ENCODE results near the gene TBC1D22A.

Gene TBC1D22A

DNA sequence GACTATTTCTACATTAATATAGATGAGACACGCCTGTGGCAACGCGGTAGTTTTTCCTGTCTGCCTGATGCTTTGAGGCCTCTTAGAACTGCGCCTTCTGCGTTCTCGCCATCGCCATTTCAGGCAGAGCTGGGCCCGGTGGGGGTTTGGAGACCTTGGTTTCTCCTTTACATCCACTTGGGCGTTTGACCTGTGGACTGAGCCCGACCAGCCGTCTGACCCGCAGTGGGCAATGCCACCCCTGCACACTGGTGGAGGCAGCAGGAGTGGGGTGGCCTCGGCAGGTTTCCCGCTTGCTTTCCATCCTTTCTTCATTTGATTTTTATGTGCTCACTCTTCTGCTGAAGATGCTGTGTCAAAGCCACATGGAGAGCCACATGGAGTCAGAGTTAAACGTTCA lies 130.4 kb downstream of the TBC1D22A start:
- DNase-seq: no peak

DNA sequence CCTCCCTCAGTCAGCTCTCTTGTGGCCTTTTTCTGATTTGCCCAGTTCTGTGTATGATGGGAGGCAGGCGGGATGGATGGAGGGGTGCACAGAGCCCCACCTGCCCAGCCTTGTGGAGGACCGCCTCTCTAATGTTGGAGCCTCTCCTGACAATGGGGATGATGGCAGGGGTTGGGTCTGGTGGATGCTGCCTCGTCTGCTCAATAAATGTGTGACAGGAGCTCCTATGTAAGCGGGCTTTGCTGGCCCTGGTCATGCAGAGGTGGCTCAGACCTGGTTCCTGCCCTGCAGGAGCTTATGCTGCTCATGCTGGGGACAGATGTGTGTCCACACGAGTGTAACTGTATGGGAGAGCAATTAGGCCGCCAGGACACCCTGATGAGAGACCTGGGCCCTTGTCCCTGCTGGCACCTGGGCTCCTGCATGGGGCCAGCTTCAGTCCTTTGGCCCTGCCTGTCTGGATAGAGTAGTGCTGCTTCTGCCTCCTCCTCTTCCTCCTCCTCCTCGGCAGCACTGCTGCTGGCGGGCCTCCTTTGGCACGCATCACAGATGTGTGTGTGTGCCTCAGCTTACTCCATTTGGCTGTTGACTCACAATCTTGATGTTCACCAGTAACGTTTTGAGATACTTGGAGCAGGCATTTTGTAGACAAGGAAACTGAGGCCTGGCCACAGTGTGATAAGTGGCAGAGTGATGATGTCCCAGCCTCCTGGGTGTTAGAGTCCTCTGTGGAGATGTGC lies 131.0 kb downstream of the TBC1D22A start:
- no peak for DNase-seq

GRCh38 chr22:46894081-46894671 lies 131.7 kb downstream of the TBC1D22A start:
- DNase-seq: no peak

- DNase-seq: no peak
Measured at GRCh38 chr22:46894851-46895640, 132.6 kb downstream of the TBC1D22A start.

GRCh38 chr22:46895753-46896152 lies 133.3 kb downstream of the TBC1D22A start:
- DNase-seq: no peak

- DNase-seq: no peak
Measured at GRCh38 chr22:46896166-46896565, 133.7 kb downstream of the TBC1D22A start.

DNA sequence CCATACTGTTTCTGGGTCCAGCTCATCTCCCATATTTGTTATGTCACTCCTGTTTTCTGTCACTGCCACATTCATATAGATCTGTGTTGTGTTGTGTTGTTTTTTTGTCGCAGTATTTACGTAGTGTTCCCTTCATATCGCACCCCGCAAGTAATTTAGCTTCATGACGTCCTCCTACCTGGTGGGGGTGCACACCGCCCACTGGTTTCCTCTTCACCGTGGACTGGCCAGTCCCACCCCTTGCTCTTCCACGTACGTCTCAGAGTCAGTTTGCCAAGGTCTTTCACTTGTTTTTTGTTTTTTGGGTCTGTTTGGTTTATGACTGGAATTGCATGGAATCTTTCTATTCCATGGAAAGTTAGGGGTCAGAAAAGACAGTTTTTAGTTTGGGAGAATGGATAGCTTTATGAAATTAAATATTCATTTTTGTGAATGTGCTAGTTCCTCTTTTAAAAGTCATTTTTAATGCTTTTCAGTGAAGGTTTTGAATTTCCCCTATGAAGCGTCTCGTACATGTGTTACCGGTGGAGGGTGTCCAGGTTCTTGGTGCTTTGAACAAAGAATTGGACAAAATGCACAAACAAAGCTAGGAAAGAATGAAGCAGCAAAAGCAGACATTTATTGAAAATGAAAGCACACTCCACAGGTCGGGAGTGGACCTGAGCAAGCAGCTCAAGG lies 134.3 kb downstream of the TBC1D22A start:
- DNase-seq: no peak

DNA sequence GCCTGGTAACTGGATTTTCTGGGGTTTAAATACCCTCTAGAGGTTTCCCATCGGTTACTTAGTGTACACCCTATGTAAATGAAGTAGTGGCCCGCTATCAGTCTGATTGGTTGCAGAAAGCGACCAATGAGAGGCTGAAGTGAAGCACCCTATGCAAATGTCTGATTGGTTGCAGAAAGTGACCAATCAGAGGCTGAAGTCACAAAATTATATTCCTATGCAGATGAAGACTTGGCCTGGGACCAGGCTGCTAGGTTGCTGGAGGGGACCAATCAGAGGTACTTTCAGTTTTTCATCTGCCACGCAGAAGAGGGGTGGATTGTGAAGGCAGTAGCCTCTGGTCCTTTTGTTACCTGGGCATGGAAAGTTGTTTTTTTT lies 134.8 kb downstream of the TBC1D22A start:
- no peak for DNase-seq

- no peak for DNase-seq
Measured at GRCh38 chr22:46900549-46900948, 138.1 kb downstream of the TBC1D22A start.

- DNase-seq: no peak
Measured at GRCh38 chr22:46902436-46902835, 140.0 kb downstream of the TBC1D22A start.

GRCh38 chr22:46902998-46903916 lies 140.8 kb downstream of the TBC1D22A start:
- DNase-seq: no peak

DNA sequence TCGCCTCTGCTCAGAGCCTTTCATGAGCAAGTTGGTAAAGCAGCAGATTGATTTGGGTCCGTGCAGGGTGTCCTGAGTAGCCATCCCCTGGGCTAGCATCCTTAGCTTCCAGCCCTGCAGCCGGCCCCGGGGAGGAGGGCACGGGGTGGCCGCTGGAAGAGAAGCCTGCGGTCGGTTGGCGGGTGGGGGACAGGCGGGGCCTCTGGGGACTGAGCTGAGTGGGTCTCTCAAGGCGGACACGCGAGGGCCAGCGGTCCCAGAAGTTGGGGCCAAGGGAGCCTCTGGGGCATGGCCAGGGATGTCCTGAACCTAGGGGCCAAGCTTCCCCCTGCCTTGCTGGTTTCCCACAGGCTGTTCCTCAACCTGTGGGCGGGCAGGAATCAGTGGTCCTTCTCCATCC lies 143.0 kb downstream of the TBC1D22A start:
- no peak for DNase-seq

- DNase-seq: no peak
Measured at GRCh38 chr22:46905834-46906233, 143.4 kb downstream of the TBC1D22A start.

DNA sequence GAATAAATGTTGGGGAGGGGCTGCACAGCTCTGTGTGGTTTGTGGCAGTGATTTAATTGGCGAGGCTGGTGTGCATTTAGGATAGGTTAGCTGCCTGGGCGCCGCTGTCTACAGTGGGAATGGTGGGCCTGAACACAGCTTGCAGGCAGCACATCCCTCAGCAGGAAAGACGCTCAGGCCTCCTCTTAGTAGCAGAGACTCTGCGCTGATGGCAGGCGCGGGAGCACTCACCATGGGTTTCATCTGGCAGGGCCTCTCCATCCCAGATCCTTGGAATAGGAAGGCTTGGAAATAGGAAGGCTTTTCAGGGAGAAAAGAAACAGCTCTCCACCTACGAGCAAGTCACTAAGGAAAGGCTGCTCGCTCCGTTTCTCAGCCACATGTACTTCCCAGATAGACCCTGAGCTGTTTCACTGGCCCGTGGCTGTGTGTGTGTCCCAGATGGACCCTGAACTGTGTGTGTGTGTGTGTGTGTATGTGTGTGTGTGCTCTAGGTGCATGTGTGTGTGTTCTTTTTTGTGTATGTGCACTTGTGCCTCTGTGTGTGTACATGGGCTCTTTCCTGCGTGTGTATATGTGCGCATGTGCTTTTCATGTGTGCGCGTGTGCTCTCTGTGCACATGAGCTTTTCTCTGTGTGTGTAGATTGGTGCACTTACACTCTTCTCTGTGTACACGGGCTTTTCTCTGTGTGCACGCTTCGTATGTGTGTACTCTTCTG lies 144.0 kb downstream of the TBC1D22A start:
- no peak for DNase-seq

DNA sequence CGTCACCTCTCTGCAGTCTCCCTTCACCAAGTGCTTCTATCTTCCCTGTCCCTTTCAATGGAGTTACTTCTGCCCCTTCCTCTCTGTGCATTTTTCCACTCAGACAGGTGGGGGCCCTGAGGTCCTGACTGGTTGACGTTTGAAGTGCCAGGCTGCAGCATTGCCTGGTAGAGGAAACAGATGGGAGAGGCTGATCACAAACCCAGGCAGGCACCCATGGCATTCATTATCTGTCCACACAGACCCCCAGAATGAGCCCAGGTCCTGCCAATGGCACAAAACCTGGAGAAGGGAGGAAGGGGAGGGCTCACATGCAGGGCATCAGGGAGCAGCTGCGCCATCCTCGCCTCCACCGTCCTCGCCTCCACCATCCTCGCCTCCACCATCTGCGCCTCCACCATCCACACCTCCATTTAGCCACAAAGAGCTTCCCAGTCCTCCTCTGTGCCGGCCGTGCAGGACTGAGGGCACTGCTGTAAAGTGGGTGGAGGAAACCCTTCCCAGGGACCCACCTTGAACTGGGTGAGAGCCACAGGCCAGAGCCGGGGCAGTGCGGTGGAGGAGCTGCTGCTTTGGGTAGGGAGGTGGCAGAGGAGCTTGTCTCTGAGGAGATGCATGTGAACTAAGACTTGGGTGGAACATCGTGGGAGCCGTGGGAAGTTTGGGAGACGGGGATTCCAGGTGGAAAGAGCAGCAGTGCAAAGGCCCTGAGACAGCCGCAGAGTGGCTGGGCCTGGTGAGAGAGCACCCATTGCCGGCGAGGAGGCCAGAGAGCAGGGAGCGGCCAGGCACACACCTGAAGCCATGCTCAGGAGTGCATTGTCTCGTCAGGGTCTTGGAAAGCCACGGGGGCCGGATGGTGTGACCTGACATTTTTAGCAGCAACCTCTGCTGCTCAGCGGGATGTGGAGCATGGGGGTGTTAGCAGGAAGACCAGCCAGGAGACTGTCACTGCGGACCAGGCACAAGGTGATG lies 145.1 kb downstream of the TBC1D22A start:
- no peak for DNase-seq

DNA sequence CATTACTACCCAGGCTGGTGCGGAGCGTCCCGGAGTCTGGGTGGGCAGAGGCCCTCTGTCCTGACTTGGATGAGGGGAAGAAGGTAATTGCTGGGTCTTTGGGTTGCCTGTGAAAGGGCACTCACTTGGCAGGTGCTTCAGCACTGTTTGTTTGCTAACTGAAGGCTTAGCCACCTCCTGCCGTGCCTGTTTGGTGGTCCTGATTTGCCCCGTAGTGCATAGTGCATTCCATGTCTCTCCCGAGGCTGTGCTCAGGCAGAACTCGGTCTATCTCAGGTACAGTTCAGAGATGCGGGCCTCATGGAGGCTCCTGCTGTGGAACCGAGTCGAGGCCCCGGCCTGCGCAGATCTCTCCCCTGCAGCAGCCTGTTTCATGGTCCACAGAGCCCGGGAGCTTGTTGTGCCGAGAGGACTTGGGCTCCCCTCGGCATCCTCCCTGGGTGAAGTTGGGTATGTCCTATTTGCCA lies 146.2 kb downstream of the TBC1D22A start:
- DNase-seq: no peak

- DNase-seq: no peak
Measured at GRCh38 chr22:46909237-46910030, 147.0 kb downstream of the TBC1D22A start.

GRCh38 chr22:46910624-46911023 lies 148.2 kb downstream of the TBC1D22A start:
- DNase-seq: no peak

DNA sequence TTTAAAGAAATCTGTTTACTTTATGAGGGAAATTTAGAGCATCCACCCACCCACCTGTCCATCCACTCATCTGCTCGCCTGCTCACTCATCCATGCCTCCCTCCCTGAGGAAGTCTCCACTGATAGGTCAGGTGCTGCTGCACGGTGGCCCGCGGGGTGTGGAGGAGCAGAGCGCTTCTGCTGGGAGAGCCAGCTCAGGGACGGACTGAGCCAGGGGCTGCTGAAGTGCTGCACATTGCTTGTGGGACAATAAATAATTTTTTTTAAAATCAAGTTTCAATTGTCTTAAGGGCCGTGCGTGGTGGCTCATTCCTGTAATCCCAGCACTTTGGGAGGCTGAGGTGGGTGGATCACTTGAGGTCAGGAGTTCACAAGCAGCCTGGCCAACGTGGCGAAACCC lies 148.9 kb downstream of the TBC1D22A start:
- DNase-seq: no peak

Data from activated CD4-positive, alpha-beta T cell treated with anti-CD3 and anti-CD28 coated beads, Interleukin-10, Interleukin-2, amounts not matched to agents 100 ng/mL and 50 ng/mL, durations not matched to agents 16 hours and 8 hours (primary cell).